ENCODE results near the gene DEGS2. TPM values are rescaled to one million over a fixed set of nuclear protein-coding genes. Genes with fewer than 3 reads are reported as not detected.
A peak's percentile ranks its signal among the peaks of the same experiment; 100 is the strongest.
"Not testable (repeated sequence)": the region's sequence is repeated elsewhere in the genome, so short reads cannot be mapped to it uniquely, and the experiment has no call there.

Gene DEGS2
- total RNA-seq, 2 experiments from 2014 or later = 0.05 to 0.39 TPM

GRCh38 chr14:100193417-100194357 lies 34.2 kb upstream of the DEGS2 start:
- Mint-ChIP-seq H3K27ac (peak overlapping the region; percentile 89), H3K4me1 (ENCODE audit: low read depth) (peaks cover 20% of the 10 kb centered on the region), H3K36me3 (ENCODE audit: low read depth) (no peaks in the 10 kb centered on the region), H3K9me3 (ENCODE audit: insufficient read depth) (no peaks in the 10 kb centered on the region), H3K4me3 (peak overlapping the region; percentile 52), H3K27me3 (ENCODE audit: low read depth) (no peaks in the 10 kb centered on the region)
- POLR2A ChIA-PET = interaction anchor here (0.7 to 4.3 kb wide), 7 partner anchors 19 to 148 kb away, joined by 3 to 31 read pairs (median 4); no protein-coding TSS in a partner anchor
- CTCF ChIA-PET = interaction anchor here (0.5 to 4.3 kb wide), 79 partner anchors 8 to 511 kb away, joined by 3 to 64 read pairs (median 5); partner anchors contain the start of genes CYP46A1 and EVL
- DNase-seq = peak; percentile 37
- no peak for ATAC-seq

- ChIA-PET POLR2A (interaction anchor here (0.7 to 4.3 kb wide), 5 partner anchors 20 to 147 kb away, joined by 3 to 31 read pairs (median 4); no protein-coding TSS in a partner anchor), CTCF (interaction anchor here (0.5 to 4.3 kb wide), 82 partner anchors 8 to 641 kb away, joined by 3 to 64 read pairs (median 5); partner anchors contain the start of genes CYP46A1 and EVL)
- Mint-ChIP-seq H3K4me3 (peak overlapping the region; percentile 52), H3K9me3 (ENCODE audit: insufficient read depth) (no peaks in the 10 kb centered on the region), H3K27ac (peak overlapping the region; percentile 89), H3K36me3 (ENCODE audit: low read depth) (no peaks in the 10 kb centered on the region), H3K4me1 (ENCODE audit: low read depth) (peaks cover 20% of the 10 kb centered on the region), H3K27me3 (ENCODE audit: low read depth) (no peaks in the 10 kb centered on the region)
- DNase-seq (peak; percentile 100), ATAC-seq (peak; percentile 100)
Measured at GRCh38 chr14:100192672-100193416, 33.4 kb upstream of the DEGS2 start.

- ChIA-PET POLR2A (interaction anchor here (1.4 to 4.3 kb wide), 3 partner anchors 22 to 123 kb away, joined by 4 to 31 read pairs (median 4); no protein-coding TSS in a partner anchor), CTCF (interaction anchor here (0.9 to 4.3 kb wide), 67 partner anchors 9 to 509 kb away, joined by 3 to 64 read pairs (median 5); partner anchors contain the start of genes CYP46A1 and EVL)
- Mint-ChIP-seq H3K4me3 (peak overlapping the region; percentile 52), H3K27ac (peak overlapping the region; percentile 82), H3K4me1 (ENCODE audit: low read depth) (peaks cover 20% of the 10 kb centered on the region), H3K9me3 (ENCODE audit: insufficient read depth) (no peaks in the 10 kb centered on the region), H3K36me3 (ENCODE audit: low read depth) (no peaks in the 10 kb centered on the region), H3K27me3 (ENCODE audit: low read depth) (no peaks in the 10 kb centered on the region)
- DNase-seq (no peak), ATAC-seq (no peak)
Measured at GRCh38 chr14:100192250-100192671, 32.8 kb upstream of the DEGS2 start.

GRCh38 chr14:100191584-100192249 lies 32.3 kb upstream of the DEGS2 start:
- H3K4me1 Mint-ChIP-seq (ENCODE audit: low read depth) = peaks cover 20% of the 10 kb centered on the region
- ATAC-seq (no peak), DNase-seq (no peak)
- H3K27me3 Mint-ChIP-seq (ENCODE audit: low read depth) = no peaks in the 10 kb centered on the region
- H3K27ac Mint-ChIP-seq = no peak overlapping the region
- no peak overlapping the region for H3K4me3 Mint-ChIP-seq
- H3K36me3 Mint-ChIP-seq (ENCODE audit: low read depth) = no peaks in the 10 kb centered on the region
- CTCF ChIA-PET = interaction anchor here (1.0 to 4.3 kb wide), 30 partner anchors 9 to 462 kb away, joined by 3 to 64 read pairs (median 12); no protein-coding TSS in a partner anchor
- H3K9me3 Mint-ChIP-seq (ENCODE audit: insufficient read depth) = no peaks in the 10 kb centered on the region
- POLR2A ChIA-PET = interaction anchor here (1.4 to 4.3 kb wide), 2 partner anchors 23 to 31 kb away, joined by 4 to 31 read pairs; no protein-coding TSS in a partner anchor

- CTCF ChIA-PET = interaction anchor here (0.6 kb wide), 1 partner anchor 506 kb away, joined by 3 read pairs; the partner anchor contains the start of gene CYP46A1
- ATAC-seq (no peak), DNase-seq (no peak)
- H3K36me3 Mint-ChIP-seq (ENCODE audit: low read depth) = no peaks in the 10 kb centered on the region
- no peak overlapping the region for H3K4me3 Mint-ChIP-seq
- no peaks in the 10 kb centered on the region for H3K9me3 Mint-ChIP-seq (ENCODE audit: insufficient read depth)
- no peaks in the 10 kb centered on the region for H3K27me3 Mint-ChIP-seq (ENCODE audit: low read depth)
- peaks cover 25% of the 10 kb centered on the region for H3K4me1 Mint-ChIP-seq (ENCODE audit: low read depth)
- no peak overlapping the region for H3K27ac Mint-ChIP-seq
- POLR2A ChIA-PET = no interaction called here
Measured at GRCh38 chr14:100190126-100190525, 30.7 kb upstream of the DEGS2 start.

- CTCF ChIA-PET = no interaction called here
- H3K36me3 Mint-ChIP-seq (ENCODE audit: low read depth) = no peaks in the 10 kb centered on the region
- H3K4me3 Mint-ChIP-seq = no peak overlapping the region
- POLR2A ChIA-PET = no interaction called here
- H3K27me3 Mint-ChIP-seq (ENCODE audit: low read depth) = no peaks in the 10 kb centered on the region
- no peaks in the 10 kb centered on the region for H3K9me3 Mint-ChIP-seq (ENCODE audit: insufficient read depth)
- H3K4me1 Mint-ChIP-seq (ENCODE audit: low read depth) = peaks cover 20% of the 10 kb centered on the region
- no peak overlapping the region for H3K27ac Mint-ChIP-seq
- ATAC-seq (no peak), DNase-seq (no peak)
Measured at GRCh38 chr14:100188392-100189030, 29.1 kb upstream of the DEGS2 start.

- H3K4me3 Mint-ChIP-seq = no peak overlapping the region
- no peaks in the 10 kb centered on the region for H3K9me3 Mint-ChIP-seq (ENCODE audit: insufficient read depth)
- ChIA-PET CTCF (no interaction called here), POLR2A (no interaction called here)
- DNase-seq (no peak), ATAC-seq (no peak)
- no peaks in the 10 kb centered on the region for H3K27me3 Mint-ChIP-seq (ENCODE audit: low read depth)
- no peak overlapping the region for H3K27ac Mint-ChIP-seq
- H3K4me1 Mint-ChIP-seq (ENCODE audit: low read depth) = peaks cover 12% of the 10 kb centered on the region
- H3K36me3 Mint-ChIP-seq (ENCODE audit: low read depth) = no peaks in the 10 kb centered on the region
Measured at GRCh38 chr14:100187247-100187833, 27.9 kb upstream of the DEGS2 start.

GRCh38 chr14:100181876-100182551 lies 22.6 kb upstream of the DEGS2 start:
- H3K4me1 Mint-ChIP-seq (ENCODE audit: low read depth); POLR2A ChIA-PET; H3K27me3 Mint-ChIP-seq (ENCODE audit: low read depth); ATAC-seq; CTCF ChIA-PET; H3K27ac Mint-ChIP-seq; H3K9me3 Mint-ChIP-seq (ENCODE audit: insufficient read depth); DNase-seq; H3K4me3 Mint-ChIP-seq; H3K36me3 Mint-ChIP-seq (ENCODE audit: low read depth): not testable (repeated sequence)

- CTCF ChIA-PET; H3K27me3 Mint-ChIP-seq (ENCODE audit: low read depth); ATAC-seq; H3K27ac Mint-ChIP-seq; H3K4me3 Mint-ChIP-seq; DNase-seq; H3K4me1 Mint-ChIP-seq (ENCODE audit: low read depth); H3K36me3 Mint-ChIP-seq (ENCODE audit: low read depth); POLR2A ChIA-PET; H3K9me3 Mint-ChIP-seq (ENCODE audit: insufficient read depth): not testable (repeated sequence)
Measured at GRCh38 chr14:100180671-100181070, 21.2 kb upstream of the DEGS2 start.

- no peak overlapping the region for H3K27ac Mint-ChIP-seq
- ChIA-PET CTCF (interaction anchor here (1.9 kb wide), 1 partner anchor 14 kb away, joined by 5 read pairs; no protein-coding TSS in a partner anchor), POLR2A (no interaction called here)
- ATAC-seq (no peak), DNase-seq (no peak)
- H3K4me1 Mint-ChIP-seq (ENCODE audit: low read depth) = no peaks in the 10 kb centered on the region
- H3K4me3 Mint-ChIP-seq = no peak overlapping the region
- H3K27me3 Mint-ChIP-seq (ENCODE audit: low read depth) = peaks cover 2% of the 10 kb centered on the region
- no peaks in the 10 kb centered on the region for H3K36me3 Mint-ChIP-seq (ENCODE audit: low read depth)
- no peaks in the 10 kb centered on the region for H3K9me3 Mint-ChIP-seq (ENCODE audit: insufficient read depth)
Measured at GRCh38 chr14:100178691-100179090, 19.2 kb upstream of the DEGS2 start.
